Caco-2 (cell line): ENCODE measurements around the gene GPBP1L1. TPM values are rescaled to one million over a fixed set of nuclear protein-coding genes. Genes with fewer than 3 reads are reported as not detected.
"Not testable (repeated sequence)": the region's sequence is repeated elsewhere in the genome, so short reads cannot be mapped to it uniquely, and the experiment has no call there.

Source experiments
- BruUV-seq: library from RNA; stranded (reverse); fragments of 400-500 nt; replicated peaks from 2 replicates; lab custom pipeline; 2021; lab: Mats Ljungman, UMichigan
- CTCF ChIA-PET: fragments of 300-600 bp; sonication (Branson Sonifier 250); formaldehyde crosslinking; loops from one replicate; lab custom pipeline; 2022; ENCODE audit warnings: antibody characterized with exemption; lab: Charles Lee
- POLR2A ChIA-PET: fragments of 300-600 bp; sonication (Branson Sonifier 250); formaldehyde crosslinking; loops from one replicate; lab custom pipeline; 2022; ENCODE audit warnings: antibody characterized with exemption; lab: Charles Lee
- DNase-seq, 2 experiments: peaks; one replicate each; pipeline versions ENCODE4 v3.0.0 to v3.0.0-alpha.2; 2020 to 2022
- H3K27me3 ChIP-seq: replicated peaks from 2 replicates; pipeline ENCODE4 v1.6.0; 2011; ENCODE audit warnings: low read length; ENCODE audit not compliant: control insufficient read depth, insufficient read depth
- H3K36me3 ChIP-seq: 2 replicates; pipeline ENCODE4 v1.5.1; 2011; ENCODE audit warnings: low read length; ENCODE audit not compliant: control insufficient read depth, insufficient read depth
- H3K4me1 ChIP-seq: fragments of 250-450 bp; sonication (Bioruptor Pico); 2 replicates; pipeline ENCODE4 v1.5.1; 2020; ENCODE audit warnings: mild to moderate bottlenecking
- H3K4me3 ChIP-seq: 2 replicates; pipeline ENCODE4 v1.5.1; 2011; ENCODE audit warnings: low read depth, mild to moderate bottlenecking, control low read depth, low read length
- H3K9me3 ChIP-seq: fragments of 250-450 bp; sonication (Bioruptor Pico); 2 replicates; pipeline ENCODE4 v1.5.1; 2020; ENCODE audit warnings: mild to moderate bottlenecking, moderate library complexity
- H3K27ac Mint-ChIP-seq: one replicate; pipeline ENCODE4 v1.8.0; 2022; ENCODE audit warnings: mixed read lengths; ENCODE audit not compliant: unreplicated experiment
- H3K27me3 Mint-ChIP-seq: one replicate; pipeline ENCODE4 v1.8.0; 2022; ENCODE audit warnings: mixed read lengths; ENCODE audit not compliant: insufficient read depth, unreplicated experiment
- H3K36me3 Mint-ChIP-seq: one replicate; pipeline ENCODE4 v1.8.0; 2022; ENCODE audit warnings: mild to moderate bottlenecking, mixed read lengths; ENCODE audit not compliant: insufficient read depth, unreplicated experiment
- H3K4me1 Mint-ChIP-seq: one replicate; pipeline ENCODE4 v1.8.0; 2022; ENCODE audit warnings: low read depth, mixed read lengths; ENCODE audit not compliant: unreplicated experiment
- H3K4me3 Mint-ChIP-seq: one replicate; pipeline ENCODE4 v1.8.0; 2022; ENCODE audit warnings: mild to moderate bottlenecking, moderate library complexity, mixed read lengths; ENCODE audit not compliant: unreplicated experiment
- H3K9me3 Mint-ChIP-seq: one replicate; pipeline ENCODE4 v1.8.0; 2022; ENCODE audit warnings: mixed read lengths; ENCODE audit not compliant: unreplicated experiment
- CTCF ChIP-seq, 2 experiments: fragments of 200-600 bp in 1 of 2; IDR thresholded peaks; 1 replicate in 1 of 2; 2 replicates in 1 of 2; pipeline versions ENCODE4 v1.5.1 to v1.8.0; 2011 to 2022; ENCODE audit warnings: antibody characterized with exemption in 1 of 2, control low read depth in 1 of 2, inconsistent platforms in 1 of 2, low read depth in 1 of 2, low read length in 1 of 2, mild to moderate bottlenecking in 1 of 2, moderate library complexity in 1 of 2; ENCODE audit not compliant: insufficient read depth in 1 of 2, severe bottlenecking in 1 of 2, unreplicated experiment in 1 of 2
- intact Hi-C: fragments of 100-400 bp; cut with micrococcal nuclease; formaldehyde crosslinking; loops from one replicate; pipeline ENCODE4 v1.10.0; 2022; ENCODE audit not compliant: unreplicated experiment
- total RNA-seq: library from RNA; stranded (reverse); gene quantifications from 2 replicates; pipeline ENCODE4 v1.2.3, GENCODE V29; 2022

The GPBP1L1 gene
- total RNA-seq, 1 experiment from 2014 or later, result 61.8 TPM

GRCh38 chr1:45678489-45678888, 7.8 kb downstream of the GPBP1L1 start:
- Histone ChIP-seq H3K9me3 (no peaks in the 10 kb centered on the region), H3K36me3 (no peaks in the 10 kb centered on the region), H3K4me3 (no peak overlapping the region), H3K4me1 (no peaks in the 10 kb centered on the region; the same call in 1 of the 2 replicates), H3K27me3 (no peaks in the 10 kb centered on the region)
- BruUV-seq, result no TSS peak
- Mint-ChIP-seq H3K4me3 (no peak overlapping the region), H3K4me1 (peaks cover 7% of the 10 kb centered on the region), H3K27me3 (no peaks in the 10 kb centered on the region), H3K27ac (no peak overlapping the region), H3K36me3 (peaks cover 5% of the 10 kb centered on the region), H3K9me3 (no peaks in the 10 kb centered on the region)
- POLR2A ChIA-PET, result no interaction called here
- intact Hi-C loops, result no loop called here
- TF ChIP-seq CTCF (IDR thresholded peaks at IDR 0.05; ENCODE audit: insufficient read depth in 1 of 2, low read depth in 1 of 2, low read length in 1 of 2, severe bottlenecking in 1 of 2, unreplicated experiment in 1 of 2), result no peak
- DNase-seq, result no peak
- CTCF ChIA-PET, result no interaction called here

- TF ChIP-seq CTCF (IDR thresholded peaks at IDR 0.05; ENCODE audit: insufficient read depth in 1 of 2, low read depth in 1 of 2, low read length in 1 of 2, severe bottlenecking in 1 of 2, unreplicated experiment in 1 of 2), result no peak
- no peak overlapping the region for H3K4me3 Mint-ChIP-seq
- Histone ChIP-seq H3K9me3 (no peaks in the 10 kb centered on the region), H3K36me3 (no peaks in the 10 kb centered on the region), H3K4me3 (no peak overlapping the region), H3K27me3 (no peaks in the 10 kb centered on the region), H3K4me1 (no peaks in the 10 kb centered on the region; the same call in 1 of the 2 replicates)
- ChIA-PET POLR2A (no interaction called here), CTCF (no interaction called here)
- intact Hi-C loops, result no loop called here
- H3K4me1 Mint-ChIP-seq, result peaks cover 7% of the 10 kb centered on the region
- no peaks in the 10 kb centered on the region for H3K27me3 Mint-ChIP-seq
- H3K9me3 Mint-ChIP-seq, result no peaks in the 10 kb centered on the region
- DNase-seq, result no peak
- no TSS peak for BruUV-seq
- H3K27ac Mint-ChIP-seq, result no peak overlapping the region
- peaks cover 6% of the 10 kb centered on the region for H3K36me3 Mint-ChIP-seq
Observed at GRCh38 chr1:45677751-45678245, 8.5 kb downstream of the GPBP1L1 start.

- H3K27ac Mint-ChIP-seq, H3K4me1 ChIP-seq, H3K36me3 ChIP-seq, H3K4me3 Mint-ChIP-seq, DNase-seq, H3K36me3 Mint-ChIP-seq, H3K4me3 ChIP-seq, BruUV-seq, intact Hi-C loops, H3K9me3 ChIP-seq, H3K27me3 ChIP-seq, H3K9me3 Mint-ChIP-seq, POLR2A ChIA-PET, H3K4me1 Mint-ChIP-seq, H3K27me3 Mint-ChIP-seq: not testable (repeated sequence)
- CTCF ChIA-PET, result interaction anchor here (0.7 to 1.2 kb wide), 2 partner anchors 9 to 178 kb away, joined by 3 to 9 read pairs; partner anchors contain the start of gene GPBP1L1
Observed at GRCh38 chr1:45676553-45676952, 9.8 kb downstream of the GPBP1L1 start.
